ENCODE data around the gene MCMBP. TPM values are rescaled to one million over a fixed set of nuclear protein-coding genes. Genes with fewer than 3 reads are reported as not detected.
A peak's percentile ranks its signal among the peaks of the same experiment; 100 is the strongest.

Gene MCMBP
- total and polyA plus RNA-seq, 8 donors = 7.5 to 22.8 (median 16.0) TPM

DNA sequence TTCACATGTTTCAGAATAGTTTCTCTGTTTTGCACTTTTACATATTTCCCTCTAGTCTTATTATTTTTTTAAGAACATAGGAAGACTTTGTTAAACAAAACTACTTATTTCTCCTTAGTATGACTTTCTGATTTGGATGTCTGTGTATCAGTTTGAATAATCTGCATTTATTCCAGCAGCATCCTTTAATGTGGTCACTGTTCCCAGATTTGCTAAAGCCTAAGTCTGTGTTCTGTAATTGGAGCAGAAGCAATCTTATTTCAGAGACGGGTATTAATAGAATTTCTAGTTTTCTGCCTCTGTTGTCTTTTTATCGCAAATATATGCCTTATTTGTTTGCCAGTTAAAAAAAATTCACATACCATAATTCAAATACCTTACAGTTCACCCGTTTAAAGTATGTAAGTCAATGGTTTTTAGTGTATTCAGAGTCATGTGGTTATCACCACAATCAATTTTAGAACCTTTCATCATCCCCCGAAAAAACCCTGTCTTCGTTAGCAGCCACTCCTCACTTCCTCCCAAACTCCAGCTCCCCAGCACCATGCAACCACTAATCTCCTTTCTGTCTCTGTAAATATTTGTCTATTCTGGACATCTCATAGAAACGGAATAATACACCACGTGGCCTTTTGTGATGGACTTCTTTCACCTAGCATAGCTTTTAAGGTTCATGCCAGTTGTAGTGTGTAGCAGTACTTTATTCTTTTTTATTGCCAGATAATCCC is 88.1 kb downstream of the MCMBP start:
- ATAC-seq = peak in 3 of 4 donors; percentile 53 to 79 (median 57)
- no peak overlapping the region for H3K4me3 ChIP-seq
- no peaks in the 10 kb centered on the region for H3K27me3 ChIP-seq
- H3K27ac ChIP-seq = no peak overlapping the region
- intact Hi-C loops (cut with DNase I) = no loop called here
- 70% methylated on average over 7 of the region's 7 CpGs for WGBS, 2 donors
- no peaks in the 10 kb centered on the region for H3K36me3 ChIP-seq
- H3K9me3 ChIP-seq = no peaks in the 10 kb centered on the region
- TF ChIP-seq, protein P1, sequence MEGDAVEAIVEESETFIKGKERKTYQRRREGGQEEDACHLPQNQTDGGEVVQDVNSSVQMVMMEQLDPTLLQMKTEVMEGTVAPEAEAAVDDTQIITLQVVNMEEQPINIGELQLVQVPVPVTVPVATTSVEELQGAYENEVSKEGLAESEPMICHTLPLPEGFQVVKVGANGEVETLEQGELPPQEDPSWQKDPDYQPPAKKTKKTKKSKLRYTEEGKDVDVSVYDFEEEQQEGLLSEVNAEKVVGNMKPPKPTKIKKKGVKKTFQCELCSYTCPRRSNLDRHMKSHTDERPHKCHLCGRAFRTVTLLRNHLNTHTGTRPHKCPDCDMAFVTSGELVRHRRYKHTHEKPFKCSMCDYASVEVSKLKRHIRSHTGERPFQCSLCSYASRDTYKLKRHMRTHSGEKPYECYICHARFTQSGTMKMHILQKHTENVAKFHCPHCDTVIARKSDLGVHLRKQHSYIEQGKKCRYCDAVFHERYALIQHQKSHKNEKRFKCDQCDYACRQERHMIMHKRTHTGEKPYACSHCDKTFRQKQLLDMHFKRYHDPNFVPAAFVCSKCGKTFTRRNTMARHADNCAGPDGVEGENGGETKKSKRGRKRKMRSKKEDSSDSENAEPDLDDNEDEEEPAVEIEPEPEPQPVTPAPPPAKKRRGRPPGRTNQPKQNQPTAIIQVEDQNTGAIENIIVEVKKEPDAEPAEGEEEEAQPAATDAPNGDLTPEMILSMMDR (IDR thresholded peaks at IDR 0.05) = no peak
- FAIRE-seq = no peak
- H3K4me1 ChIP-seq = no peaks in the 10 kb centered on the region
- no peak for DNase-seq

DNA sequence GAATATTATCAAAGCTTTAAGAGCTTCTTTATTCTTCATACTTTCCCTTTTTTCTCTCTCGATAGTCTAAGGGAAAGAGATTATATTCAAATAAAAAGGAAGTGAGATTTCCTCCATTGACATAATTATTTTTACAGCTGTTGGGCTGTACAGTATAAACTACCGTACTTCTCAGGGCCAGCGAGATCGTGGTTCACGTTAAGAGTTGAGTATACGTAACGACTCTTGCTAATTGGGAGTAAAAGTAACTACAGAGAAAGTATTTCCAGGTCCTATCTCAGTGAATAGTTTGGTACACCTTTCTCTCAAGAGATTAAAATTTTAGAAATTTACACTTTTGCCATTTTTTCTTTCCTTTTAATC is 89.0 kb downstream of the MCMBP start:
- FAIRE-seq (no peak), DNase-seq (no peak), ATAC-seq (no peak)
- 87 to 89% methylated on average over 7 of the region's 7 CpGs for WGBS, 2 donors
- no peak overlapping the region for H3K27ac ChIP-seq
- H3K27me3 ChIP-seq = no peaks in the 10 kb centered on the region
- TF ChIP-seq, protein P1 (IDR thresholded peaks at IDR 0.05) = no peak
- H3K36me3 ChIP-seq = no peaks in the 10 kb centered on the region
- no peaks in the 10 kb centered on the region for H3K4me1 ChIP-seq
- H3K9me3 ChIP-seq = no peaks in the 10 kb centered on the region
- intact Hi-C loops (cut with DNase I) = no loop called here
- H3K4me3 ChIP-seq = no peak overlapping the region

DNA sequence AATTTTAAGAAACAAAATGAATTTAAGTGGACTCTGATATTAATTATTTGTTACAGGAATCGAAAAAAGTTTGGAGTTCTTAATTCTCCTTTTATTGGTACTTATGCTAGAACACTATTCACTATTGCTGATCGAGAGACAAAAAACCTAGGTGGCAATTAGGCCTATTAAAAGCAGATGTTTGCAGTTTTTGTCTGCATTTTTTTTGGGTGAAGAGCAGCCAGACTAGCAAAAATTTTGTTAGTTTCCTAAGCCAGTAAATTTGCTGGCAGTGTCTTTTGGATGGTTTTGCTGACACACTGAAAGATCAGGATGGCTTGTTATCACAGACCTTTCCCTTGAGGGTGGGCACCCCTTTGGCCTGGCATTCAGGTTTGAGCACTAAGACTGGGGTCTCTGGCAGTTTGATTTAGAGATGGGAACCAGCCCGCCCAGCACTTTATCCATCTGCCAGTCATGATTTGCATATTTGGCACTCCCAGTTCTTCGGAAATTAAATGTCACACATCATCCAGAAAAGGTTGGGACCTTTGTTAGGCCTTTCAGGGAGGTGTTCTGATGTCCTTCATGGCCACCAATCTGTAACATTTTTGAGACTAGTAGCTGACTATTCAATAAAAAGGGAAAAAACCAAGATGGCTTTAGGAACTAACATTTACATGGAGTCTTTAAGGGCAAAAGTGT is 89.5 kb downstream of the MCMBP start:
- TF ChIP-seq, protein P1 (IDR thresholded peaks at IDR 0.05) = no peak
- 88 to 94% methylated on average over 4 of the region's 4 CpGs for WGBS, 2 donors
- H3K27ac ChIP-seq = no peak overlapping the region
- DNase-seq (no peak), FAIRE-seq (no peak), ATAC-seq (no peak)
- intact Hi-C loops (cut with DNase I) = no loop called here
- no peaks in the 10 kb centered on the region for H3K9me3 ChIP-seq
- no peaks in the 10 kb centered on the region for H3K27me3 ChIP-seq
- H3K4me3 ChIP-seq = no peak overlapping the region
- no peaks in the 10 kb centered on the region for H3K4me1 ChIP-seq
- no peaks in the 10 kb centered on the region for H3K36me3 ChIP-seq

DNA sequence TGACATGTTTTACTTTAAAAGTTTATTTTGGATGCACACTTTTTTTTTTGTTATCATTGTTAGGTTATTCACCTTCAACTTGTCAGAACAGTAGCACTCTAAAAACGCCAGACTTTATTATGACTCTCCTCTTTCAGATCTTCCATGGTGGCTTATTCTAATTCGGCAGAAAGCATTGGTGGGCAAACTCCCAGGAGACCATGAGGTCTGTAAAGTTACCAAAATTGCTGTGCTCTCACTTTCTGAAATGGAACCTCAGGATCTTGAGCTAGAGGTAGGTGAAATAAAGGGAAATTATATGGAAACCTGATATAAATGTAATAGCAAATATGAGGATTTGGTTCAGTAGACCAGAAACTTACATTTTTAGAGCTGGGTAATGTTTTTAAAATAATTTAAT is 91.1 kb downstream of the MCMBP start:
- TF ChIP-seq, protein P1 (IDR thresholded peaks at IDR 0.05) = no peak
- Histone ChIP-seq H3K9me3 (no peaks in the 10 kb centered on the region), H3K4me1 (no peaks in the 10 kb centered on the region), H3K27me3 (no peaks in the 10 kb centered on the region), H3K4me3 (no peak overlapping the region), H3K27ac (no peak overlapping the region), H3K36me3 (no peaks in the 10 kb centered on the region)
- no peak for DNase-seq
- 78 to 84% methylated on average over 2 of the region's 2 CpGs for WGBS, 2 donors
- no peak for ATAC-seq
- FAIRE-seq = no peak
- intact Hi-C loops (cut with DNase I) = no loop called here

DNA sequence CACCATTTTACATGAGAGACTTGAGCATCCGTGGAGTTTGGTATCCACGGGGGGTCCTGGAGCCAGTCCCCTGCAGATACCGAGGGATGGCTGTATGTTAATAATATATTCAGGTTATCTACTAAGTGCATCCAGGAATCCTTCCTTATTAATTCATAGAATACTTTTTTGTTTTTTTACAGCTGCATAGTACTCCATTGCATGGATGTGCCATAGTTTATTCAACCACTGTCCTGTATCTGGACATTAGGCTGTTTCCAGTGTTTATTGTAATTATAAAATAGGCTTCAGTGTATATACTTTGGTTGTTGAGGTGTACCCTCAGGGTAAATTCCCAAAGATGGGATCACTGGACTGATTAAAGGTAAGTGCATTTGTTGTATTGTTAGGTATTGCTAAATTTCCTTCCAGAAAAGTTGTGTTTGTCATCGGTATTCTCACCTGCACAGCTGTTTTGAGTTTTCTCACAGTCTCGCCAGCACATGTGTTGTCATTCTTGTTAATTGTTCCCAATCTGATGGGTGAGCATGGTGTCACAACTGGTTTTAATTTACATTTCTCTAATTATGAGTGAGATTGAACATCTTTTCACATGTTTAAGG is 91.7 kb downstream of the MCMBP start:
- H3K4me1 ChIP-seq = no peaks in the 10 kb centered on the region
- FAIRE-seq = no peak
- H3K27me3 ChIP-seq = no peaks in the 10 kb centered on the region
- intact Hi-C loops (cut with DNase I) = no loop called here
- no peak for ATAC-seq
- no peak overlapping the region for H3K4me3 ChIP-seq
- no peaks in the 10 kb centered on the region for H3K36me3 ChIP-seq
- 91 to 93% methylated on average over 5 of the region's 5 CpGs for WGBS, 2 donors
- H3K9me3 ChIP-seq = no peaks in the 10 kb centered on the region
- DNase-seq = no peak
- TF ChIP-seq, protein P1 (IDR thresholded peaks at IDR 0.05) = no peak
- no peak overlapping the region for H3K27ac ChIP-seq
